Measurements from ENCODE around the gene RUNX3.

RUNX3 gene

DNA sequence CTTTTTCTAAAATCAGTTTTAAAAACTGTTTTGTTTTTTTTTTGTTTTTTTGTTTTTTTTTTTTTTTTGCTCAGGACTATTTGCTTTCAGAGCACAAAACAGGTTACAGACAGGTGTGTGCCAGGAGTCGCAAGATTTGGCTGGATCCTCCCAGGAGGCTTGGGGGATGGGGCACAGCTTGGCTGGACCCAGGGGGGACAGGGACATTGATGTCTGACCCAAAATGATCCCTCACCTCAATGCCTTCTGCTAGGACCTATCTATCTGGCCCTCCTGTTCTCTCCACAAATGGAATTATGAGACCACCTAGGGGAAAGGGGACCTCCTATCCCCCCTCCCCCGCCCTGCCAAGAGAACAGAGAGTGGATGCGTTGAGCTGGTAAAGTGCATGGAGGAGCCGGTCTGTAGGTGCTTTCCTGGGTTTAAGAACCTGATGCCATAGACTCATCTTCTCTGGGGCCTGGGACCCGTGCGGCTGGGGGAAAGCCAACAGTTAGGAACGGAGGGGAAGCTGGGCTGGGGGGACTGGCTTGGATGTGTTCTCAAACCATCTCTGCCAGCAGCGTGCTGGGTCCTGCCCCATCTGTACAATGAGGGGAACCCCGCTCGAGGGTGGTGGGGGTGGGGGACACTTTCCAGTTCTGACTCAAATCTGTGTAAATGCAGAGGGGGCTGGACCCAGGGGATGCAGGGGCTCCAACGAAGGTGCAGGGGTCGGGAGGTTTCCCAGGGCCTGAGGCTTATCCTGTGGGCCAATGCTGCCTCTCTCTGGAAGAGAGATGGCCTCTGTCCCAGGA lies 28.9 kb downstream of the RUNX3 start:
- Histone ChIP-seq H3K4me2 (ENCODE audit: low read depth, low read length, poor library complexity, severe bottlenecking) (no peak overlapping the region), H3K27me3 (ENCODE audit: insufficient read depth, low read length, poor library complexity, severe bottlenecking) (no peaks in the 10 kb centered on the region), H3K36me3 (ENCODE audit: insufficient read depth, low read length) (peaks cover 63% of the 10 kb centered on the region; the same call in 1 of the 2 replicates), H3K9me2 (replicated peaks; ENCODE audit: low read depth, low read length) (no peaks in the 10 kb centered on the region), H3K9me3 (ENCODE audit: insufficient read depth, low read depth, low read length) (no peaks in the 10 kb centered on the region), H3K9ac (ENCODE audit: low read depth, low read length, poor library complexity, severe bottlenecking) (no peak overlapping the region), H4K20me1 (ENCODE audit: insufficient read depth, low read length, poor library complexity, severe bottlenecking) (no peaks in the 10 kb centered on the region), H3K4me1 (ENCODE audit: insufficient read depth, low read length, poor library complexity, severe bottlenecking) (peaks cover 3% of the 10 kb centered on the region), H3K4me3 (ENCODE audit: low read length, poor library complexity, severe bottlenecking) (no peak overlapping the region), H3K79me2 (ENCODE audit: insufficient read depth, low read length) (no peaks in the 10 kb centered on the region; the same call in 1 of the 2 replicates), H2AFZ (ENCODE audit: low read length) (no peak overlapping the region), H3F3A (ENCODE audit: low read depth) (no peaks in the 10 kb centered on the region)
- TF ChIP-seq, protein P1, sequence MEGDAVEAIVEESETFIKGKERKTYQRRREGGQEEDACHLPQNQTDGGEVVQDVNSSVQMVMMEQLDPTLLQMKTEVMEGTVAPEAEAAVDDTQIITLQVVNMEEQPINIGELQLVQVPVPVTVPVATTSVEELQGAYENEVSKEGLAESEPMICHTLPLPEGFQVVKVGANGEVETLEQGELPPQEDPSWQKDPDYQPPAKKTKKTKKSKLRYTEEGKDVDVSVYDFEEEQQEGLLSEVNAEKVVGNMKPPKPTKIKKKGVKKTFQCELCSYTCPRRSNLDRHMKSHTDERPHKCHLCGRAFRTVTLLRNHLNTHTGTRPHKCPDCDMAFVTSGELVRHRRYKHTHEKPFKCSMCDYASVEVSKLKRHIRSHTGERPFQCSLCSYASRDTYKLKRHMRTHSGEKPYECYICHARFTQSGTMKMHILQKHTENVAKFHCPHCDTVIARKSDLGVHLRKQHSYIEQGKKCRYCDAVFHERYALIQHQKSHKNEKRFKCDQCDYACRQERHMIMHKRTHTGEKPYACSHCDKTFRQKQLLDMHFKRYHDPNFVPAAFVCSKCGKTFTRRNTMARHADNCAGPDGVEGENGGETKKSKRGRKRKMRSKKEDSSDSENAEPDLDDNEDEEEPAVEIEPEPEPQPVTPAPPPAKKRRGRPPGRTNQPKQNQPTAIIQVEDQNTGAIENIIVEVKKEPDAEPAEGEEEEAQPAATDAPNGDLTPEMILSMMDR (conservative IDR thresholded peaks at IDR 0.05; ENCODE audit: low read length), result no peak
- TF ChIP-seq EZH2phosphoT487 (IDR thresholded peaks at IDR 0.05; ENCODE audit: borderline replicate concordance), result no peak

DNA sequence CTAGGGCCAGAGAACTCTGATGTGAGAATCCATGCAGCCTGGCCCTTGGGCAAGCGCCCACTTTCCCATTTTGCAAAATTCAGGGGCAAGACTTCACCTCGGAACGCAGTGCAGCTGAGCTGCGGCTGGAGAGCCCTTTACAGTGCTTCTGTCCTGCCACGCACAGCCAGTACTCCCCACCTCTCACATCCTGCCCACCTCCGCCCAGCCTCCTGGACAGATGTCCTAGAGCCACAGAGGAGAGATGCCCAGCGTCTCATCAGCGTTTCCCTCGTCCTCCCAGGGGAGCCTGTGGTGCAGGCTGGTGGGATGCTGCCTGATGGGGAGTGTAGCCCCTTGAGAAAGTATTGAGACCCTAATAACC lies 29.6 kb downstream of the RUNX3 start:
- H3K27me3 ChIP-seq (ENCODE audit: insufficient read depth, low read length, poor library complexity, severe bottlenecking), result no peaks in the 10 kb centered on the region
- H4K20me1 ChIP-seq (ENCODE audit: insufficient read depth, low read length, poor library complexity, severe bottlenecking), result no peaks in the 10 kb centered on the region
- H3K9ac ChIP-seq (ENCODE audit: low read depth, low read length, poor library complexity, severe bottlenecking), result no peak overlapping the region
- no peak overlapping the region for H2AFZ ChIP-seq (ENCODE audit: low read length)
- peaks cover 56% of the 10 kb centered on the region; the same call in 1 of the 2 replicates for H3K36me3 ChIP-seq (ENCODE audit: insufficient read depth, low read length)
- H3K4me2 ChIP-seq (ENCODE audit: low read depth, low read length, poor library complexity, severe bottlenecking), result no peak overlapping the region
- peaks cover 3% of the 10 kb centered on the region for H3K4me1 ChIP-seq (ENCODE audit: insufficient read depth, low read length, poor library complexity, severe bottlenecking)
- H3K9me2 ChIP-seq (replicated peaks; ENCODE audit: low read depth, low read length), result no peaks in the 10 kb centered on the region
- no peak overlapping the region for H3K4me3 ChIP-seq (ENCODE audit: low read length, poor library complexity, severe bottlenecking)
- H3K79me2 ChIP-seq (ENCODE audit: insufficient read depth, low read length), result no peaks in the 10 kb centered on the region
- H3F3A ChIP-seq (ENCODE audit: low read depth), result no peaks in the 10 kb centered on the region
- H3K9me3 ChIP-seq (ENCODE audit: insufficient read depth, low read depth, low read length), result no peaks in the 10 kb centered on the region
- TF ChIP-seq EZH2phosphoT487 (IDR thresholded peaks at IDR 0.05; ENCODE audit: borderline replicate concordance), result no peak
- TF ChIP-seq, protein P1 (conservative IDR thresholded peaks at IDR 0.05; ENCODE audit: low read length), result no peak

DNA sequence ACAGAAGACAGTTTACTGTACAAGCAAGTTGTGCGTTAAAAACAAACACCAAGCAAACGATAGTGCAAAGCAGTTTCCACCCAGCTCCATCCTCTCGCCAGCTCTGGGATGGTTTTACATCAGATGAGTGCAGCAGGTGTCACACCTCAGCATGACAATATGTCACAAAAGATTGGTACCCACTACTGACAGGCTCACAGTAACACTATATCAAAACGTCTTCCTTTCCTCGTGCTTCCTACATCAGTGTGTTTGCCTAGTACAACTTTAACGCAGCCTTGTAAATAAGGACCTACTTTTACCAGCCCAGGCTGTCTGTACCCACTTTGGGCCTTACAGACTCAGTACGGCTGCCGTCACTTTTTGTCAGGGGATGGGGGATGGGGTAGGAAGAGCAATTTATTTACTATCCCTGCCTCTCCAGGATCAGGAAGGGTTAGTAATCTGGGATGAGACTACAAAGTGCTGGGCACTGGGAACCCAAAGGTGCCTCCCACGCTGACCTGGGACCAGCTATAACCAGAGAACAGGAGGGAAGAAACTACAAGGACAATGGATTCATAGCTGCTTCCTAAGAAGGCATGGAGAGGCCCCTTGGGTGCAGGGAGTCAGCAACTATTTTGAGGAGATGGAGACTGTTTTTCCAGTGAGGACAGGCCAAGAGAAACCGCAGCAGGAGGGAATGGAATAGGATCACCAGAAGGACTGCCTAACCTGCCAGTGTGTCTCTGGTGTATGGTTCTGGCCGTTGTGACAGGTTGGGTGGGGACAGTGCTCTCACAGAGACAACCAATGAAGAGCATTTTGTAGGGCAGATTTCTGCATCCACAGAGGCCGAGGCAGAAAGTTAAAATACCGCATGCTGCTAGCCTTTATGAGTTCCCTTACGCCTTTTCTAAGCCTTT lies 30.2 kb downstream of the RUNX3 start:
- peaks cover 50% of the 10 kb centered on the region; the same call in 1 of the 2 replicates for H3K36me3 ChIP-seq (ENCODE audit: insufficient read depth, low read length)
- no peak overlapping the region for H3K9ac ChIP-seq (ENCODE audit: low read depth, low read length, poor library complexity, severe bottlenecking)
- TF ChIP-seq EZH2phosphoT487 (IDR thresholded peaks at IDR 0.05; ENCODE audit: borderline replicate concordance), result no peak
- TF ChIP-seq, protein P1 (conservative IDR thresholded peaks at IDR 0.05; ENCODE audit: low read length), result no peak
- H3K4me1 ChIP-seq (ENCODE audit: insufficient read depth, low read length, poor library complexity, severe bottlenecking), result peaks cover 3% of the 10 kb centered on the region
- no peaks in the 10 kb centered on the region for H3K9me2 ChIP-seq (replicated peaks; ENCODE audit: low read depth, low read length)
- no peak overlapping the region for H3K4me2 ChIP-seq (ENCODE audit: low read depth, low read length, poor library complexity, severe bottlenecking)
- H3F3A ChIP-seq (ENCODE audit: low read depth), result no peaks in the 10 kb centered on the region
- no peak overlapping the region for H2AFZ ChIP-seq (ENCODE audit: low read length)
- no peaks in the 10 kb centered on the region for H3K9me3 ChIP-seq (ENCODE audit: insufficient read depth, low read depth, low read length)
- H3K27me3 ChIP-seq (ENCODE audit: insufficient read depth, low read length, poor library complexity, severe bottlenecking), result no peaks in the 10 kb centered on the region
- H3K79me2 ChIP-seq (ENCODE audit: insufficient read depth, low read length), result no peaks in the 10 kb centered on the region
- H4K20me1 ChIP-seq (ENCODE audit: insufficient read depth, low read length, poor library complexity, severe bottlenecking), result no peaks in the 10 kb centered on the region
- H3K4me3 ChIP-seq (ENCODE audit: low read length, poor library complexity, severe bottlenecking), result no peak overlapping the region
